Nephron (organoid): Measurements from ENCODE around the gene RNF123.

Source experiments
- H3K27ac Mint-ChIP-seq, 3 experiments: 2 replicates each; pipeline ENCODE4 v1.8.0; 2020; ENCODE audit warnings: mixed read lengths in 3 of 3, mild to moderate bottlenecking in 2 of 3, moderate library complexity in 1 of 3
- H3K27me3 Mint-ChIP-seq: 2 replicates; pipeline ENCODE4 v1.8.0; 2021; ENCODE audit warnings: low read depth, mild to moderate bottlenecking, moderate library complexity, mixed read lengths
- H3K36me3 Mint-ChIP-seq: 2 replicates; pipeline ENCODE4 v1.8.0; 2020; ENCODE audit warnings: low read depth, mixed read lengths
- H3K4me1 Mint-ChIP-seq: 2 replicates; pipeline ENCODE4 v1.8.0; 2020; ENCODE audit warnings: mixed read lengths
- H3K4me3 Mint-ChIP-seq, 3 experiments: 2 replicates each; pipeline ENCODE4 v1.8.0; 2020; ENCODE audit warnings: mild to moderate bottlenecking in 3 of 3, mixed read lengths in 3 of 3, moderate library complexity in 2 of 3
- H3K9me3 Mint-ChIP-seq: 2 replicates; pipeline ENCODE4 v1.8.0; 2020; ENCODE audit warnings: mixed read lengths
- TF ChIP-seq, protein P1 (sequence below), 3 experiments: fragments of 200-600 bp; sonication (generic); IDR thresholded peaks; one replicate each; pipeline ENCODE4 v1.5.0; 2021; ENCODE audit warnings: antibody characterized with exemption in 3 of 3; ENCODE audit not compliant: unreplicated experiment in 3 of 3

RNF123 gene

DNA sequence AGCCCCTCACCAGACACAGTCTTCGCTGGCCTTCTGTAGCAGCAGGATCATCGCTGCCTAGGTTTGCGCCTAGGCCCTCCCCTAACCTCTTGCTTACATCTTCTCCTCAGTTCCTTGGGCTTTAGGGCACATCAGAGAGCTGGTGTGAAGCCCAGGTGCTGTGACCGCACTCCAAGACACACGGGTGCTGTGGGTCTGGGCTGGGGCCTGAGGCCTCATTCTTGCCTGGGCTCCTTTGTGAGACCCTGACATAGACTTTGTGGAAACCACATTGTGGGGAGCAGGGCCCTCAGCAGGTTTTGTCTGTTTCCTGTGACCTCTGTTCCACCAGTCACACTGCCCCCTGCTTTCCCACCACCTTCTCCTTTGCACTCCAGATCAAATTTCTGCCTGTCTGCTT, 22.1 kb downstream of the RNF123 start:
- H3K9me3 Mint-ChIP-seq: no peaks in the 10 kb centered on the region
- TF ChIP-seq, protein P1, sequence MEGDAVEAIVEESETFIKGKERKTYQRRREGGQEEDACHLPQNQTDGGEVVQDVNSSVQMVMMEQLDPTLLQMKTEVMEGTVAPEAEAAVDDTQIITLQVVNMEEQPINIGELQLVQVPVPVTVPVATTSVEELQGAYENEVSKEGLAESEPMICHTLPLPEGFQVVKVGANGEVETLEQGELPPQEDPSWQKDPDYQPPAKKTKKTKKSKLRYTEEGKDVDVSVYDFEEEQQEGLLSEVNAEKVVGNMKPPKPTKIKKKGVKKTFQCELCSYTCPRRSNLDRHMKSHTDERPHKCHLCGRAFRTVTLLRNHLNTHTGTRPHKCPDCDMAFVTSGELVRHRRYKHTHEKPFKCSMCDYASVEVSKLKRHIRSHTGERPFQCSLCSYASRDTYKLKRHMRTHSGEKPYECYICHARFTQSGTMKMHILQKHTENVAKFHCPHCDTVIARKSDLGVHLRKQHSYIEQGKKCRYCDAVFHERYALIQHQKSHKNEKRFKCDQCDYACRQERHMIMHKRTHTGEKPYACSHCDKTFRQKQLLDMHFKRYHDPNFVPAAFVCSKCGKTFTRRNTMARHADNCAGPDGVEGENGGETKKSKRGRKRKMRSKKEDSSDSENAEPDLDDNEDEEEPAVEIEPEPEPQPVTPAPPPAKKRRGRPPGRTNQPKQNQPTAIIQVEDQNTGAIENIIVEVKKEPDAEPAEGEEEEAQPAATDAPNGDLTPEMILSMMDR (IDR thresholded peaks at IDR 0.05; ENCODE audit: unreplicated experiment in 3 of 3): no peak
- H3K27me3 Mint-ChIP-seq: no peaks in the 10 kb centered on the region
- H3K4me3 Mint-ChIP-seq: no peak overlapping the region
- H3K27ac Mint-ChIP-seq: no peak overlapping the region
- peaks cover 15% of the 10 kb centered on the region for H3K36me3 Mint-ChIP-seq
- no peaks in the 10 kb centered on the region for H3K4me1 Mint-ChIP-seq

DNA sequence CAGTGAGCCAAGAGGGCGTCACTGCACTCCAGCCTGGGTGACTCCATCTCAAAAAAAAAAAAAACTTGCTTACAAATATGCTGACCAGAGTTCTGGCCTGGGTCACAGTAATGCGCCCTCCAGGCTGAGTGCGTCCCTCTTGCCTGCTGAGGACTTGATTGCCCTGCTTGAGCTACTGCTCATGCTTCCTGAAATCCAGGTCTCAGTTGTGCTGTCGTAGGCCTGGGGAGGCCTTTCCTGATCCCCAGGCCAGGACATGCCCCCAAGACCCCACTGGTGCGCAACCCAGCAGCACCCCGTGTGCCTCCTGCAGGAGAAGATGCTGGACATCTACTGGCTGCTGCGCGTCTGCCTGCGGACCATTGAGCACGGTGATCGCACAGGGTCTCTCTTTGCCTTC, 22.8 kb downstream of the RNF123 start:
- Mint-ChIP-seq H3K9me3 (no peaks in the 10 kb centered on the region), H3K27me3 (no peaks in the 10 kb centered on the region), H3K27ac (no peak overlapping the region), H3K36me3 (peaks cover 15% of the 10 kb centered on the region), H3K4me3 (no peak overlapping the region), H3K4me1 (no peaks in the 10 kb centered on the region)
- TF ChIP-seq, protein P1 (IDR thresholded peaks at IDR 0.05; ENCODE audit: unreplicated experiment in 3 of 3): no peak

DNA sequence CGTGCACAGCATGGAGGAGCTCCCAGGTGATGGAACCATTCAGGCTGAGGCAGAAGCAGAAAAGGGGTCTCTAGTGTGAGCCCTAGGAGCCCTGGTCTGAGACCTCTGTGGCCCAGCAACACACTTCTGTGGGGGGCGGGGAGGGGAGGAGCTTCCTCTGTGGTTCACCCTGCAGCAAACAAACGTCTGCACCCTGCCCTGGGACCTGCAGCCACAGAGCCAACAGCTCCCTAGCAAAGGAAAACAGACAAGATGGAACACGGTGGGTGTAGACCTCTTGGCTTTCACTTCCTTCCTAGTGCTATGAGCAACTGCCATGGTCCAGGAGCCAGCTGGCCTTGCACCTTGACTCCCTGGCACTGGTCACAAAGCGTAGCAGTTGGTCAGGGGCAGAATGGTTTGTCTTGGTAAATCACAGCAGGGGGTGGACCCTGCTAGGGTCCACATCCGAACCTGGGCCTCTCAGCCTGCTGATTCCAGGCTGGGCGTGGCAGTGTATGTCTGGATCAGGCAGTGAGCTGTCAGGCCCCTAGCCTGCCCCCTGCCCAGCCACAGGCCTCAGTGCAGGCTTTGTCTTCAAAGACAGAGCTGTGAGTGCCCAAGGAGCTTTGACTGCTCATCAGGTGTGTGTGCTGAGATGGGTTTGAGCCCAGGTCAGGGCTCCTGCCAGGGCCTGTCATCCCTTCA, 23.4 kb downstream of the RNF123 start:
- Mint-ChIP-seq H3K27ac (no peak overlapping the region), H3K9me3 (no peaks in the 10 kb centered on the region), H3K27me3 (no peaks in the 10 kb centered on the region), H3K36me3 (peaks cover 12% of the 10 kb centered on the region), H3K4me1 (no peaks in the 10 kb centered on the region), H3K4me3 (no peak overlapping the region)
- TF ChIP-seq, protein P1 (IDR thresholded peaks at IDR 0.05; ENCODE audit: unreplicated experiment in 3 of 3): no peak

DNA sequence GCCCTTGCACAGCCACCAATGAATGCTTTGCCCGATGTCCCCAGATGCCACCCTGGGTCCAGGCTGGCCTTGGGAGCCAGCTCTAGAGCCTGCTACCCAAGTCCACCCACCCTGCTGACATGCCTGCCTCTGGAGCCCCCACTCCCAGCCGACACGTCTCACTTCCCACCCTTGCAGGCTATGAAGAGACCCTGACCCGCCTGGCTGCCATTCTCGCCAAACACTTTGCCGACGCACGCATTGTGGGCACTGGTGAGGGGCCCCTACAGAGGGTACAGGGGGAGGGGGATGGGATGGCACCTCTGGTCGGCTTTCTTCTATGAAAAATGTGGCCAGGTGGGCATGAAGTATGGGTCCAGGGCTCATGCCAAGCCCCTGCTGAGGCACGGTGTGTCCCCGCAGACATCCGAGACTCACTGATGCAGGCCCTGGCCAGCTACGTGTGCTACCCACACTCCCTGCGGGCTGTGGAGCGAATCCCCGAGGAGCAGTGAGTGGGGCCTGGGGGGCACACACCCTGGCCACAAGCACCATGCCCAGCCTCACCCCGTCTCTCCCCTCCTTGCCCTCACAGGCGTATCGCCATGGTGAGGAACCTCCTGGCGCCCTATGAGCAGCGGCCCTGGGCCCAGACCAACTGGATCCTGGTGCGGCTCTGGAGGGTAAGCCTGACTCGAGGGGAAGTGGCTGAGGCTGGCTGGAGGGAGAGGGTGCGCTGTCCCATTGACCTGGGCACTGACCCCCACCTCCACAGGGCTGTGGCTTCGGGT, 24.2 kb downstream of the RNF123 start:
- no peaks in the 10 kb centered on the region for H3K9me3 Mint-ChIP-seq
- H3K4me1 Mint-ChIP-seq: peaks cover 1% of the 10 kb centered on the region
- H3K36me3 Mint-ChIP-seq: peaks cover 8% of the 10 kb centered on the region
- TF ChIP-seq, protein P1 (IDR thresholded peaks at IDR 0.05; ENCODE audit: unreplicated experiment in 3 of 3): no peak
- no peaks in the 10 kb centered on the region for H3K27me3 Mint-ChIP-seq
- H3K4me3 Mint-ChIP-seq: no peak overlapping the region
- no peak overlapping the region for H3K27ac Mint-ChIP-seq

GRCh38 chr3:49714728-49715550, 25.6 kb downstream of the RNF123 start:
- peaks cover 8% of the 10 kb centered on the region for H3K36me3 Mint-ChIP-seq

More at GRCh38 chr3:49714728-49715550, 25.6 kb downstream of the RNF123 start:
- no peaks in the 10 kb centered on the region for H3K27me3 Mint-ChIP-seq
- TF ChIP-seq, protein P1 (IDR thresholded peaks at IDR 0.05; ENCODE audit: unreplicated experiment in 3 of 3): no peak
- H3K4me1 Mint-ChIP-seq: peaks cover 15% of the 10 kb centered on the region
- no peak overlapping the region for H3K4me3 Mint-ChIP-seq
- H3K27ac Mint-ChIP-seq: no peak overlapping the region
- H3K9me3 Mint-ChIP-seq: no peaks in the 10 kb centered on the region
